Loucy (cell line): ENCODE data around the gene ARHGAP26.
"Not testable (repeated sequence)": the region's sequence is repeated elsewhere in the genome, so short reads cannot be mapped to it uniquely, and the experiment has no call there.

Experiments
- H2AFZ ChIP-seq: fragments of 200-600 bp; sonication (generic); 2 replicates; pipeline ENCODE4 v1.6.0; 2016; ENCODE audit warnings: antibody characterized with exemption, mild to moderate bottlenecking, low read length, moderate library complexity
- H3F3A ChIP-seq: fragments of 200-600 bp; 2 replicates; pipeline ENCODE4 v1.6.0; 2016; ENCODE audit warnings: antibody characterized with exemption, low read depth, mild to moderate bottlenecking
- H3K27me3 ChIP-seq: fragments of 200-600 bp; sonication (generic); 2 replicates; pipeline ENCODE4 v1.6.1; 2014; ENCODE audit warnings: low read length, mild to moderate bottlenecking; ENCODE audit not compliant: insufficient read depth, poor library complexity, severe bottlenecking
- H3K36me3 ChIP-seq: fragments of 200-600 bp; sonication (generic); 2 replicates; pipeline ENCODE4 v1.6.1; 2016; ENCODE audit warnings: low read length; ENCODE audit not compliant: insufficient read depth
- H3K4me1 ChIP-seq: fragments of 200-600 bp; sonication (generic); 2 replicates; pipeline ENCODE4 v1.5.1; 2014; ENCODE audit warnings: low read length, mild to moderate bottlenecking; ENCODE audit not compliant: insufficient read depth, poor library complexity, severe bottlenecking
- H3K4me2 ChIP-seq: fragments of 200-600 bp; sonication (generic); 2 replicates; pipeline ENCODE4 v1.6.0; 2014; ENCODE audit warnings: antibody characterized with exemption, low read length, low read depth, mild to moderate bottlenecking; ENCODE audit not compliant: poor library complexity, severe bottlenecking
- H3K4me3 ChIP-seq: fragments of 200-600 bp; sonication (generic); 2 replicates; pipeline ENCODE4 v1.5.1; 2014; ENCODE audit warnings: low read length, mild to moderate bottlenecking, mixed read lengths; ENCODE audit not compliant: poor library complexity, severe bottlenecking
- H3K79me2 ChIP-seq: fragments of 200-600 bp; sonication (generic); 2 replicates; pipeline ENCODE4 v1.6.1; 2014; ENCODE audit warnings: low read length; ENCODE audit not compliant: insufficient read depth
- H3K9ac ChIP-seq: fragments of 200-600 bp; sonication (generic); 2 replicates; pipeline ENCODE4 v1.6.0; 2014; ENCODE audit warnings: mild to moderate bottlenecking, low read depth, low read length, moderate library complexity; ENCODE audit not compliant: poor library complexity, severe bottlenecking
- H3K9me2 ChIP-seq: fragments of 200-600 bp; sonication (generic); replicated peaks from 2 replicates; pipeline ENCODE4 v1.6.1; 2016; ENCODE audit warnings: low read depth, low read length, mixed read lengths
- H3K9me3 ChIP-seq: fragments of 200-600 bp; sonication (generic); 2 replicates; pipeline ENCODE4 v1.6.1; 2014; ENCODE audit warnings: mild to moderate bottlenecking, antibody characterized with exemption, low read length, low read depth; ENCODE audit not compliant: insufficient read depth
- H4K20me1 ChIP-seq: fragments of 200-600 bp; sonication (generic); 2 replicates; pipeline ENCODE4 v1.6.0; 2014; ENCODE audit warnings: antibody characterized with exemption, low read length, mild to moderate bottlenecking; ENCODE audit not compliant: insufficient read depth, poor library complexity, severe bottlenecking
- EZH2phosphoT487 ChIP-seq: fragments of 200-600 bp; IDR thresholded peaks from 2 replicates; pipeline ENCODE4 v1.6.1; 2018; ENCODE audit warnings: antibody characterized with exemption, mild to moderate bottlenecking, moderate library complexity, borderline replicate concordance
- TF ChIP-seq, protein P1 (sequence below): fragments of 200-600 bp; sonication (generic); conservative IDR thresholded peaks from 2 replicates; pipeline ENCODE4 v1.5.1; 2014; ENCODE audit warnings: mild to moderate bottlenecking, antibody characterized with exemption, low read length

Gene ARHGAP26

DNA sequence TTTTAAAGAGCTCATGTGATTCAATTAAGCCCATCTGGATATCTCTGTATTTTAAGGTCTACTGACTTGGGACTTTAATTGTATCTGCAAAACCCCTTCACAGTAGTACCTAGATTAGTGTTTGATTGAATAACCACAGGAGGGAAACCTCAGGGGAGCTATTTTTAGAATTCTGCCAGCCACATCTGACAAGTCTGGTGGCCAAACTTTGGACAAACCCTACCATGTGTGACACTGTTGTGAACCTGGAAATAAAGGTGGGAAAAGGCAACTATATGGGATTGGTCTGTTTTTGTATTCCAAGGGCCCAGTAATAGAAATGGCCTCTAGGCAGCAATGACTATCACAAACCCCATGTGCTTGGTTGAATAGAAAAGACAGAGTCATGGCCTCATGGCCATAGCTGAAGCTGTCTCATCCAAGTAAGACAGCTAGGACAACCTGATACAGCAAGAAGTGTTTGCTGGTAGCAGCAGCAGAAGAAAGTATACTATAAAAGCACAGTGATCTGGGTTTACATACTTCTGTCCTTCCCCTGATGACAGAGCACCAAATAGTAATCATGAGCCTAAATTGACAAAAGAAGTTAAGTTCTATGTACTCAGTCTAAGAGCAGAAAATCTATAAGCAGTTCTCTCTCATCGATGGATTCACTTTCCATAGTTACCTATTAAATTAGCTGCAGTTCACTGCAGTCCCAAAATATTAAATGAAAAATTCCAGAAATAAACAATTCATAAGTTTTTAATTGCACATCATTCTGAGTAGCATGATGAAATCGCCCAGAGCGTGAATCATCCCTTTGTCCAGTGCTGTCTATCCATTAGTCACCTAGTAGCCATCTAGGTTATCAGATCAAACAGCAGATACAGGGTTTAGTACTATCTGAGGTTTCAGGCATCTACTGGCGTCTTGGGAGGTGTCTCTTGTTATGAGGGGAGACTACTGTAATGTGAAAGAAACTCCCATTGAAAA lies 189.8 kb downstream of the ARHGAP26 start:
- Histone ChIP-seq H3K4me2 (peak overlapping the region; percentile 28), H3K4me3 (no peak overlapping the region), H3K9ac (no peak overlapping the region), H3F3A (no peaks in the 10 kb centered on the region), H4K20me1 (no peaks in the 10 kb centered on the region), H3K9me2 (no peaks in the 10 kb centered on the region), H3K9me3 (no peaks in the 10 kb centered on the region), H2AFZ (no peak overlapping the region), H3K27me3 (no peaks in the 10 kb centered on the region), H3K79me2 (no peaks in the 10 kb centered on the region), H3K4me1 (peaks cover 12% of the 10 kb centered on the region), H3K36me3 (no peaks in the 10 kb centered on the region)
- TF ChIP-seq, protein P1, sequence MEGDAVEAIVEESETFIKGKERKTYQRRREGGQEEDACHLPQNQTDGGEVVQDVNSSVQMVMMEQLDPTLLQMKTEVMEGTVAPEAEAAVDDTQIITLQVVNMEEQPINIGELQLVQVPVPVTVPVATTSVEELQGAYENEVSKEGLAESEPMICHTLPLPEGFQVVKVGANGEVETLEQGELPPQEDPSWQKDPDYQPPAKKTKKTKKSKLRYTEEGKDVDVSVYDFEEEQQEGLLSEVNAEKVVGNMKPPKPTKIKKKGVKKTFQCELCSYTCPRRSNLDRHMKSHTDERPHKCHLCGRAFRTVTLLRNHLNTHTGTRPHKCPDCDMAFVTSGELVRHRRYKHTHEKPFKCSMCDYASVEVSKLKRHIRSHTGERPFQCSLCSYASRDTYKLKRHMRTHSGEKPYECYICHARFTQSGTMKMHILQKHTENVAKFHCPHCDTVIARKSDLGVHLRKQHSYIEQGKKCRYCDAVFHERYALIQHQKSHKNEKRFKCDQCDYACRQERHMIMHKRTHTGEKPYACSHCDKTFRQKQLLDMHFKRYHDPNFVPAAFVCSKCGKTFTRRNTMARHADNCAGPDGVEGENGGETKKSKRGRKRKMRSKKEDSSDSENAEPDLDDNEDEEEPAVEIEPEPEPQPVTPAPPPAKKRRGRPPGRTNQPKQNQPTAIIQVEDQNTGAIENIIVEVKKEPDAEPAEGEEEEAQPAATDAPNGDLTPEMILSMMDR: no peak
- no peak for TF ChIP-seq EZH2phosphoT487

DNA sequence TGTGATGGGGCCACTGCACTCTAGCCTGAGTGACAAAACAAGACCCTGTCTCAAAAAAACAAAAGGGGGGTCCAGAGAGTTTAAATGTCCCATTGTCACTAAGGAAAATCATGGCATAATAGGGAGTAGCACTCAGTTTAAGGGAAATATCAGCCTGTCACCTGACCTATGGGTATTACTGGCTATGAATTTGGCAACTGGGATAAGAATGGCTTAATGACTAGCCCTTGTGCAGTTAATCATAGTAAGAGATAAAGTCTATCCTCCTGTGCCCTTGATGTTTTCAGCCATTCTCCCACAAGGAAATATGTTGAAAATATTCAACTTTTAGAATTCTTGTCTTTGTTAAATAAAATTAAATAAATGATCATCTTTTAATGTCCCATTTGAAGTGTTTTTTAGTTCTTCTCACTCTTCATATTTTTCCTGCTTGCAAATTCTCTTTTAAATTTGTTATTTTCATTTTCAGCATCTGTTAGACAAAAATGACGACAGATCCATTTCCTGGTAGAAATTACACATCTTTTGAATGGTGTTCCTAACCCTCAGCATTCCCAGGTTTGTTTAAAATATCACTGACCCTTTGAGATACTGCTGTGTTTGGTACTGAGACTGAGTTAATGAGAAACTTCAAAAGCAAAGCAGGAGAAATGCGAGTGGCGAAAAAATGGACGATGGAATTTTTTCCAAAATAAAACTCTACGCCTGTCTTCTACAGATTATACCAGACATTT lies 191.4 kb downstream of the ARHGAP26 start:
- no peaks in the 10 kb centered on the region for H4K20me1 ChIP-seq
- H3K4me1 ChIP-seq: peaks cover 12% of the 10 kb centered on the region
- no peaks in the 10 kb centered on the region for H3K27me3 ChIP-seq
- TF ChIP-seq EZH2phosphoT487: no peak
- TF ChIP-seq, protein P1: no peak
- no peak overlapping the region for H3K4me2 ChIP-seq
- H3K79me2 ChIP-seq: no peaks in the 10 kb centered on the region
- H2AFZ ChIP-seq: no peak overlapping the region
- no peaks in the 10 kb centered on the region for H3K9me3 ChIP-seq
- H3K9ac ChIP-seq: no peak overlapping the region
- H3K4me3 ChIP-seq: no peak overlapping the region
- no peaks in the 10 kb centered on the region for H3F3A ChIP-seq
- H3K36me3 ChIP-seq: no peaks in the 10 kb centered on the region
- H3K9me2 ChIP-seq: no peaks in the 10 kb centered on the region

DNA sequence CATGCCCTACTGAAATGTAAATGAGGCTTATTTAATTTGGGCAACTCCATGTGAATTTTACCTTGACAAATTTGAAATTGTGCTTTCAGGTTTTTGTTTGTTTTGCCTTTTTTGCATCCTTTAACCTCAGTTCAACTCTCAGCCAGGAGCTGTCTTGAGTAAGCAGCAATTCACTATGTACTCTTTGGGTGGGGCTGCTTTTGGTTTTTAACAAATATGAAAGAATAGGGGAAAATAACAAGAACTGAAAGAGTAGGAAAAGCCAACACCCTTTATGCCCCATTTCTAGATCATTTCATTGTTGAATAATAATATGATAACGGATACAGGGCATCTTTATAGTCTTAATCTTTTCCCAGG lies 192.0 kb downstream of the ARHGAP26 start:
- Histone ChIP-seq H3K9me2 (no peaks in the 10 kb centered on the region), H4K20me1 (no peaks in the 10 kb centered on the region), H3F3A (no peaks in the 10 kb centered on the region), H3K36me3 (no peaks in the 10 kb centered on the region), H2AFZ (no peak overlapping the region), H3K4me1 (peaks cover 12% of the 10 kb centered on the region), H3K9ac (no peak overlapping the region), H3K9me3 (no peaks in the 10 kb centered on the region), H3K79me2 (no peaks in the 10 kb centered on the region), H3K27me3 (no peaks in the 10 kb centered on the region), H3K4me3 (no peak overlapping the region), H3K4me2 (no peak overlapping the region)
- TF ChIP-seq, protein P1: no peak
- TF ChIP-seq EZH2phosphoT487: no peak

DNA sequence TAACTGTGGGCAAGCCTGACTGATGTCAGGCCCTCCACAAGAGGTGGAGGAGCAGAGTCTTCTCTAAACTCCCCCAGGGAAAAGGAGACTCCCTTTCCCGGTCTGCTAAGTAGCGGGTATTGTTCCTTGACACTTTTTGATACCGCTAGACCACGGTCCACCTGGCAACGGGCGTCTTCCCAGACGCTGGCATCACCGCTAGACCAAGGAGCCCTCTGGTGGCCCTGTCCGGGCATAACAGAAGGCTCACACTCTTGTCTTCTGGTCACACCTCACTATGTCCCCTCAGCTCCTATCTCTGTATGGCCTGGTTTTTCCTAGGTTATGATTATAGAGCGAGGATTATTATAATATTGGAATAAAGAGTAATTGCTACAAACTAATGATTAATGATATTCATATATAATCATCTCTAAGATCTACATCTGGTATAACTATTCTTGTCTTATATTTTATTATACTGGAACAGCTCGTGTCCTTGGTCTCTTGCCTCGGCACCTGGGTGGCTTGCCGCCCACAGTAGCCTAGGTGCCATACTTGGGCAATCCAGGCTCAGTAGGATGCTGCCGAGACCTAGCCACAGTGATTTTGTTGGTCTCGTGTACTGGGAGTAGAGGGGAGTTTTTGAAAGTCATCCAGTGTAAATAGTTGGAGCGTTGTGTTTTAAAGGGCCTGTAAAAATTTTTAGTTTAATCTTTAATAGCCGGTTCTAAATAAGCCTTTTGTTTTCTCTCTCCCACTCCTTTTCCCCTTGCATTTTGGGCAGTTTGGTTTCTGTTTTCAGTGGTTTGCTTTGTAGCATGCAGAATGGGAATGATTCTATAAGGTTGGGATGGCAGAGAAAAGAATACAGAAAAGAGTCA lies 195.3 kb downstream of the ARHGAP26 start:
- H2AFZ ChIP-seq, H3K36me3 ChIP-seq, H4K20me1 ChIP-seq, H3K79me2 ChIP-seq, H3K9me2 ChIP-seq, H3K4me3 ChIP-seq, H3K9ac ChIP-seq, H3K4me2 ChIP-seq, H3K4me1 ChIP-seq, H3K9me3 ChIP-seq, H3K27me3 ChIP-seq, H3F3A ChIP-seq: not testable (repeated sequence)
